Activated CD8-positive, alpha-beta T cell treated with anti-CD3 and anti-CD28 coated beads for 36 hours (primary cell): ENCODE results near the gene QRICH2. TPM values are rescaled to one million over a fixed set of nuclear protein-coding genes. Genes with fewer than 3 reads are reported as not detected.
"Not testable (repeated sequence)": the region's sequence is repeated elsewhere in the genome, so short reads cannot be mapped to it uniquely, and the experiment has no call there.

Source experiments
- ATAC-seq: fragments of 200-7000 bp; cut with Tn5 transposase; one replicate; pipeline ENCODE4 v1.10.0; 2021; ENCODE audit warnings: mild to moderate bottlenecking, moderate library complexity
- CTCF ChIA-PET: fragments of 350-600 bp; sonication (Branson Sonifier 250); formaldehyde crosslinking; loops from one replicate; lab custom pipeline; 2021; ENCODE audit warnings: antibody characterized with exemption; lab: Charles Lee
- POLR2A ChIA-PET: fragments of 350-600 bp; sonication (Branson Sonifier 250); formaldehyde crosslinking; loops from one replicate; lab custom pipeline; 2021; ENCODE audit warnings: antibody characterized with exemption; lab: Charles Lee
- DNase-seq: peaks from one replicate; pipeline ENCODE4 v3.0.0-alpha.2; 2020
- H3K27ac Mint-ChIP-seq: one replicate; pipeline ENCODE4 v1.8.0; 2021; ENCODE audit warnings: mild to moderate bottlenecking, mixed read lengths
- H3K27me3 Mint-ChIP-seq: one replicate; pipeline ENCODE4 v1.8.0; 2021; ENCODE audit warnings: mixed read lengths
- H3K36me3 Mint-ChIP-seq: one replicate; pipeline ENCODE4 v1.8.0; 2021; ENCODE audit warnings: low read depth, mixed read lengths
- H3K4me1 Mint-ChIP-seq: one replicate; pipeline ENCODE4 v1.8.0; 2021; ENCODE audit warnings: low read depth, mixed read lengths
- H3K4me3 Mint-ChIP-seq: one replicate; pipeline ENCODE4 v1.8.0; 2021; ENCODE audit warnings: mild to moderate bottlenecking, moderate library complexity, mixed read lengths
- H3K9me3 Mint-ChIP-seq: one replicate; pipeline ENCODE4 v1.8.0; 2021; ENCODE audit warnings: mixed read lengths
- CTCF ChIP-seq: fragments of 200-600 bp; IDR thresholded peaks from one replicate; pipeline ENCODE4 v1.8.0; 2022; ENCODE audit warnings: antibody characterized with exemption, mild to moderate bottlenecking
- intact Hi-C: fragments of 100-400 bp; cut with micrococcal nuclease; formaldehyde crosslinking; loops from one replicate; pipeline ENCODE4 v1.10.0; 2022
- total RNA-seq, 2 experiments: library from RNA; stranded (reverse); gene quantifications; one replicate each; pipeline ENCODE4 v1.2.3, GENCODE V29; 2021

Gene QRICH2
- total RNA-seq, 2 experiments from 2014 or later: 0.49 to 0.52 TPM

DNA sequence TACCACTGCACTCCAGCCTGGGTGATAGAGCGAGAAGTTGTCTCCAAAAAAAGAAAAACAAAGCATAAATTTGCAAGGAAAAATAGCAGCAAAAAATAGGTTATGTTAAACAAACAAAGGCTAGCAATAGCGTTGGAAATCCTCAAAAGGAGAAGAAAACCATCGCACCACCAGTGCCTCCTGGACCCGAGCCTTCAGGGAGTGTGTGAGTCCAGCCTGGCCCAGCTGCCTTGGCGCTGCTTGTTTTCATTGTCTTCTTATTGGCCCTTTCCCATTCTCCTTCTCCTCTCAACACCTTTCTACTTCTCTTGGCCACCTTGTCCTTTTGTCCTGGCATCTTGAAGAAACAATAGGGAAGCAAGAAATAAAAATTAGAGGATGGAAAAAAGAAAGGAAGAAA lies 47.4 kb downstream of the QRICH2 start:
- peak overlapping the region; percentile 10 for H3K27ac Mint-ChIP-seq
- peaks cover 5% of the 10 kb centered on the region for H3K36me3 Mint-ChIP-seq
- TF ChIP-seq CTCF: no peak
- DNase-seq (no peak), ATAC-seq (no peak)
- H3K4me3 Mint-ChIP-seq: no peak overlapping the region
- ChIA-PET POLR2A (interaction anchor here (25.2 to 29.4 kb wide), 3 partner anchors 6 to 77 kb away, joined by 700 to 960 read pairs (median 960); partner anchors contain the start of genes RNF157 and UBALD2), CTCF (interaction anchor here (1.3 to 3.5 kb wide), 4 partner anchors 9 to 19 kb away, joined by 3 to 14 read pairs (median 8); no protein-coding TSS in a partner anchor)
- peaks cover 3% of the 10 kb centered on the region for H3K9me3 Mint-ChIP-seq
- peaks cover 48% of the 10 kb centered on the region for H3K4me1 Mint-ChIP-seq
- intact Hi-C loops: no loop called here
- H3K27me3 Mint-ChIP-seq: no peaks in the 10 kb centered on the region

- ChIA-PET POLR2A (interaction anchor here (0.8 to 29.4 kb wide), 4 partner anchors 7 to 77 kb away, joined by 3 to 960 read pairs (median 830); partner anchors contain the start of genes RNF157 and UBALD2), CTCF (interaction anchor here (1.6 to 3.5 kb wide), 3 partner anchors 10 to 19 kb away, joined by 3 to 14 read pairs (median 12); no protein-coding TSS in a partner anchor)
- DNase-seq (no peak), ATAC-seq (no peak)
- intact Hi-C loops: no loop called here
- no peak overlapping the region for H3K27ac Mint-ChIP-seq
- no peaks in the 10 kb centered on the region for H3K27me3 Mint-ChIP-seq
- H3K4me3 Mint-ChIP-seq: no peak overlapping the region
- H3K4me1 Mint-ChIP-seq: peaks cover 52% of the 10 kb centered on the region
- TF ChIP-seq CTCF: no peak
- peaks cover 5% of the 10 kb centered on the region for H3K36me3 Mint-ChIP-seq
- peaks cover 3% of the 10 kb centered on the region for H3K9me3 Mint-ChIP-seq
These were observed 47.9 kb downstream of the QRICH2 start for GRCh38 chr17:76260220-76260619.

- peaks cover 46% of the 10 kb centered on the region for H3K4me1 Mint-ChIP-seq
- peak overlapping the region; percentile 95 for H3K27ac Mint-ChIP-seq
- H3K27me3 Mint-ChIP-seq, H3K9me3 Mint-ChIP-seq, intact Hi-C loops, H3K36me3 Mint-ChIP-seq: not testable (repeated sequence)
- POLR2A ChIA-PET: interaction anchor here (0.5 to 29.4 kb wide), 17 partner anchors 5 to 724 kb away, joined by 3 to 960 read pairs (median 4); partner anchors contain the start of genes EXOC7, FOXJ1, RNF157 and UBALD2
- peak overlapping the region; percentile 76 for H3K4me3 Mint-ChIP-seq
- ATAC-seq (peak; percentile 84), DNase-seq (peak; percentile 80)
- CTCF ChIA-PET: interaction anchor here (0.7 to 2.9 kb wide), 9 partner anchors 9 to 131 kb away, joined by 3 to 14 read pairs (median 5); no protein-coding TSS in a partner anchor
These were observed 51.5 kb downstream of the QRICH2 start for GRCh38 chr17:76256430-76257050.

GRCh38 chr17:76255801-76256429 lies 52.2 kb downstream of the QRICH2 start:
- ATAC-seq: no peak
- CTCF ChIA-PET: interaction anchor here (0.9 to 2.9 kb wide), 7 partner anchors 8 to 76 kb away, joined by 3 to 14 read pairs (median 5); no protein-coding TSS in a partner anchor
- H3K4me1 Mint-ChIP-seq: peaks cover 49% of the 10 kb centered on the region
- intact Hi-C loops: no loop called here
- peak overlapping the region; percentile 95 for H3K27ac Mint-ChIP-seq
- H3K36me3 Mint-ChIP-seq: peaks cover 5% of the 10 kb centered on the region
- no peak for TF ChIP-seq CTCF
- H3K27me3 Mint-ChIP-seq: no peaks in the 10 kb centered on the region
- peak overlapping the region; percentile 76 for H3K4me3 Mint-ChIP-seq
- H3K9me3 Mint-ChIP-seq: peaks cover 3% of the 10 kb centered on the region
- DNase-seq: peak; percentile 15
- POLR2A ChIA-PET: interaction anchor here (0.5 to 29.4 kb wide), 17 partner anchors 5 to 724 kb away, joined by 3 to 960 read pairs (median 4); partner anchors contain the start of genes EXOC7, FOXJ1, RNF157 and UBALD2

GRCh38 chr17:76254275-76254674 lies 53.8 kb downstream of the QRICH2 start:
- intact Hi-C loops: no loop called here
- CTCF ChIA-PET: interaction anchor here (0.8 to 1.4 kb wide), 4 partner anchors 7 to 47 kb away, joined by 3 to 5 read pairs (median 4); no protein-coding TSS in a partner anchor
- Mint-ChIP-seq H3K4me3 (no peak overlapping the region), H3K4me1 (peaks cover 49% of the 10 kb centered on the region), H3K36me3 (peaks cover 5% of the 10 kb centered on the region), H3K9me3 (peaks cover 3% of the 10 kb centered on the region), H3K27me3 (no peaks in the 10 kb centered on the region), H3K27ac (no peak overlapping the region)
- DNase-seq: no peak
- TF ChIP-seq CTCF: no peak
- POLR2A ChIA-PET: interaction anchor here (25.2 to 29.4 kb wide), 3 partner anchors 3 to 71 kb away, joined by 700 to 960 read pairs (median 960); partner anchors contain the start of genes RNF157 and UBALD2
- no peak for ATAC-seq
